ENCODE results near the gene GFOD2. TPM values are rescaled to one million over a fixed set of nuclear protein-coding genes. Genes with fewer than 3 reads are reported as not detected.
A peak's percentile ranks its signal among the peaks of the same experiment; 100 is the strongest.

Gene GFOD2
- total RNA-seq, 1 experiment from 2014 or later = 23.9 TPM

DNA sequence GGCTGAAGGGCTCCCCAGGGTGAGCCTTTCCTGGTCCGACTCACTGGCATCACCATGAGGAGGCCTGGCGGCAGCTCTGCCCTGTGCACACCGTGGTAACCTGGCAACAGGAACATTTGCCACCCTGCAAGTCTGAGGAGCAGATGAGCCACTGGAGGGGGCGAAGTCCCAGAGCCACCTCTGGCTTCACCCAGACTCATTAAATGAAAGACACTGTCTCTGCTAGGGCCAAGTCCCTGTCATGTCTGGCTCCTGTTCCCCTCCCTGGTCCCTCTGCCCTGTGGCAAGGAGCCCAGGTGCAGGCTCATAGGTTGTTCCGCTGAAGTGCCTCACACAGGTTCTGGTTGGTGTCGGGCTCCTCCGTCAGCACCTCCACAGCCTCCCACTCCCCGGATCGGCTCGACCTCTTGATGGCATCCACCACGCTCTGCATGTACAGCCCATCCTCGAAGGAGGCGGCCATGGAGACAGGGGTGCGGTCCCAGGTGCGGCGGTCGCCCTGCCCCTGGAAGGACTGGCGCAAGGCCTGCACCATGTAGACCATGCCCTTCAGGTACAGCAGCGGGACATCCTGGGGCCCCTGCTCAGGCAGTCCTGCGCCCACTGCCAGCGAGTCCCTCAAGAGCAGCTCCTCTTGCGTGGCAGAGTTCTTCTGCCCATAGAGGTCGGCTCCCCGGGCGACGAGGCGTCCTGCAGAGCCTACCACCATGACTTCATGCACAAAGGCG lies 44.1 kb downstream of the GFOD2 start:
- Mint-ChIP-seq H3K27ac (ENCODE audit: unreplicated experiment) (no peak overlapping the region), H3K27me3 (ENCODE audit: unreplicated experiment) (no peaks in the 10 kb centered on the region), H3K4me1 (ENCODE audit: low read depth, unreplicated experiment) (peaks cover 13% of the 10 kb centered on the region), H3K4me3 (ENCODE audit: low read depth, unreplicated experiment) (no peak overlapping the region), H3K9me3 (ENCODE audit: low read depth, unreplicated experiment) (no peaks in the 10 kb centered on the region), H3K36me3 (ENCODE audit: insufficient read depth, unreplicated experiment) (peaks cover 19% of the 10 kb centered on the region)
- CTCF ChIA-PET = no interaction called here
- TF ChIP-seq, protein P1, sequence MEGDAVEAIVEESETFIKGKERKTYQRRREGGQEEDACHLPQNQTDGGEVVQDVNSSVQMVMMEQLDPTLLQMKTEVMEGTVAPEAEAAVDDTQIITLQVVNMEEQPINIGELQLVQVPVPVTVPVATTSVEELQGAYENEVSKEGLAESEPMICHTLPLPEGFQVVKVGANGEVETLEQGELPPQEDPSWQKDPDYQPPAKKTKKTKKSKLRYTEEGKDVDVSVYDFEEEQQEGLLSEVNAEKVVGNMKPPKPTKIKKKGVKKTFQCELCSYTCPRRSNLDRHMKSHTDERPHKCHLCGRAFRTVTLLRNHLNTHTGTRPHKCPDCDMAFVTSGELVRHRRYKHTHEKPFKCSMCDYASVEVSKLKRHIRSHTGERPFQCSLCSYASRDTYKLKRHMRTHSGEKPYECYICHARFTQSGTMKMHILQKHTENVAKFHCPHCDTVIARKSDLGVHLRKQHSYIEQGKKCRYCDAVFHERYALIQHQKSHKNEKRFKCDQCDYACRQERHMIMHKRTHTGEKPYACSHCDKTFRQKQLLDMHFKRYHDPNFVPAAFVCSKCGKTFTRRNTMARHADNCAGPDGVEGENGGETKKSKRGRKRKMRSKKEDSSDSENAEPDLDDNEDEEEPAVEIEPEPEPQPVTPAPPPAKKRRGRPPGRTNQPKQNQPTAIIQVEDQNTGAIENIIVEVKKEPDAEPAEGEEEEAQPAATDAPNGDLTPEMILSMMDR (IDR thresholded peaks at IDR 0.05; ENCODE audit: unreplicated experiment) = no peak
- DNase-seq = no peak
- intact Hi-C loops (cut with micrococcal nuclease; ENCODE audit: unreplicated experiment) = no loop called here
- no TSS peak for BruUV-seq (replicated peaks)

DNA sequence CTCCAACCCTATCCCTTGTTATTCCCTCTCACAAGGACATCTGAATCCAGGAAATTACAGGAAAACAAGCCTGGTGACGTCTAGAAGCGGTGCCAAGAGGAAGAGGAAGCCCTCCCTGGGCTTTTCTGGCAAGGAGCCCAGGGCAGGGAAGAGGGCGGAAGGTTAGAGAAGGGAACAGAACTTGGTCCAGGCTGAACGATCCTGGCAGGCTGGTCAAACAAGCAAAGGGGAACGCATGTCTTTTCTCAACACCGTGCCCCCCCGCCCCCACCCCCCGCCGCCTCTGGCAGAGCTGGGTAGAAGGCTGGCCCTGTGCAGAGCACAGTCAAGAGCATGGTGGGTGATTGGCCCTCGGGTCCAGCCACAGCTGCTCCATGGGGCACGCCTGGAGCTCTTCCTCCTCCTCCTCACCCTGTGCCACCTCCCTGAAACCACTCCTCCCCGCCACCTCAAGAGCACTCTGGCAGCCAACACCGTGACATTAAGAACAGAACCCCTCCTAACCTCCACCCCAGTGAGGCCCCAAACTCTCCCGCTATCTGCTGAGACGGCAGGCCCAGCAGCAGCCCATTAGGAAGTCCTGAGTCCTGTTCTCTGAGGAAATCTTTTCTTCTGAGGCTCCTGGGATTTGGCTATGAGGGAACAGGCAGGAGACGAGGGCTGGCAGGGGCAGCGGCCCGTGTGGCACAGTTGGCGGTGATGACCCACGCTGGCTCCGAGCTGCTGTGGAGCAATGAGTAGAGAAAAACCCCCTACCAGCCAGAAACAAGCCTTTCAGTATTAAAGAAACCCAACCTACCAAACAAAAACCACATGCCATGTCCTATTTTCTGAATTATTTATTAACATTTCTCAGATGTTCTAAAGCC lies 45.2 kb downstream of the GFOD2 start:
- BruUV-seq (replicated peaks) = no TSS peak
- Mint-ChIP-seq H3K27ac (ENCODE audit: unreplicated experiment) (peak overlapping the region; percentile 28), H3K4me1 (ENCODE audit: low read depth, unreplicated experiment) (peaks cover 13% of the 10 kb centered on the region), H3K4me3 (ENCODE audit: low read depth, unreplicated experiment) (no peak overlapping the region), H3K27me3 (ENCODE audit: unreplicated experiment) (no peaks in the 10 kb centered on the region), H3K9me3 (ENCODE audit: low read depth, unreplicated experiment) (no peaks in the 10 kb centered on the region), H3K36me3 (ENCODE audit: insufficient read depth, unreplicated experiment) (peaks cover 19% of the 10 kb centered on the region)
- CTCF ChIA-PET = interaction anchor here (0.6 to 1.8 kb wide), 4 partner anchors 51 to 441 kb away, joined by 3 to 10 read pairs (median 6); no protein-coding TSS in a partner anchor
- DNase-seq = peak; percentile 42
- intact Hi-C loops (cut with micrococcal nuclease; ENCODE audit: unreplicated experiment) = loop anchor here (2.0 kb wide), 1 partner anchor 255 kb away; no protein-coding TSS in a partner anchor
- TF ChIP-seq, protein P1 (IDR thresholded peaks at IDR 0.05; ENCODE audit: unreplicated experiment) = no peak

DNA sequence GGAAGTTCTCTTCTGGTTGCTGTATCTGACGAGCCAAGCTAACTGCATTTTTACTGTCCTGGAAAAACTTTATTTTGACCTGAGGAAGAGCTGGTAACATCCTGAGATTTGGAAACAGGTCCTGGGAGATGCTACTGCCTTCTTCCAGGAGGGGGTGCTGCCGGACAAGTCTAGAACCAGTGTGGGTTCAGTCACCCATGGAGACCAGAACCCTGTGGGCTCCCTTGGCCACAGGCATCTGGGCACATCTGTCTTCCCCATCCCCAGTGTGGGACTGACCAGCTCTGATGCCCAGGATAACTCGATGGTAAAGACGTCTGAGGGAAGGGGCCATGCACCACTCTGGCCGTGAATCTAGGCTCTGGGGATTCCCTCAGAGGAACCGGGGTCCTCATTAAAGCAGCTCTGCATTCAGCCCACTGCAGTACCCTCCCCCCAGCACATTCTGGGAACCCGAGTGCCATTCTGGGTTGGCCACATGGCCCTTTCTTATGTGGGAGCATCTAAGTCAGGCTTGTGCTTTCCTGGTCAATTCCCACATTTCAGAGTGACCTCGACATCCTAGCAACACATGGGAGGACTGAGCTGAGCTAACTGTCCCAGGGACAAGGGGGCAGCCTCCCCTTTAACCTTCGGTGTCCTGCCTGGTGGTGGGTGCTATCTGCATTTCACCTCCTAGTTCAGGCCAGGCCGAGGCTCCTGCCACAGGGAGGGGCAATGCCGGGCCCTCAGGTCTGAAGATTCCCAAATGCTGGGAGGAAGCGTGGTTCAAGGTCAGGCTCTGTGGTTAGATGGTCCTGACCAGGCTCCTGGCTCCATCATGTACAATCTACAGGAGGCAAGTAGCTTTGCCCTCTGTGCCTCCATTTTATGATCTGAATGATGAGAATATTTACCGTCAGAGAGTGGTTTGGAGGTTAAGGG lies 46.1 kb downstream of the GFOD2 start:
- H3K9me3 Mint-ChIP-seq (ENCODE audit: low read depth, unreplicated experiment) = no peaks in the 10 kb centered on the region
- CTCF ChIA-PET = interaction anchor here (0.6 to 1.8 kb wide), 8 partner anchors 10 to 265 kb away, joined by 3 to 10 read pairs (median 4); partner anchors contain the start of genes GFOD2, RANBP10 and TSNAXIP1

More for the DNA sequence above, 46.1 kb downstream of the GFOD2 start:
- BruUV-seq (replicated peaks) = no TSS peak
- Mint-ChIP-seq H3K27ac (ENCODE audit: unreplicated experiment) (peak overlapping the region; percentile 31), H3K4me3 (ENCODE audit: low read depth, unreplicated experiment) (no peak overlapping the region), H3K4me1 (ENCODE audit: low read depth, unreplicated experiment) (peaks cover 13% of the 10 kb centered on the region), H3K27me3 (ENCODE audit: unreplicated experiment) (no peaks in the 10 kb centered on the region), H3K36me3 (ENCODE audit: insufficient read depth, unreplicated experiment) (peaks cover 21% of the 10 kb centered on the region)
- intact Hi-C loops (cut with micrococcal nuclease; ENCODE audit: unreplicated experiment) = loop anchor here (2.0 kb wide), 1 partner anchor 256 kb away; no protein-coding TSS in a partner anchor
- DNase-seq = peak; percentile 71
- TF ChIP-seq, protein P1 (IDR thresholded peaks at IDR 0.05; ENCODE audit: unreplicated experiment) = peak; percentile 60
